GM23338 (cell line): Measurements from ENCODE around the gene C1QTNF7. TPM values are rescaled to one million over a fixed set of nuclear protein-coding genes. Genes with fewer than 3 reads are reported as not detected.

Source experiments
- ATAC-seq: fragments of 200-7000 bp; cut with Tn5 transposase; 3 replicates; pipeline ENCODE4 v1.9.1; 2020
- DNase-seq: peaks from one replicate; pipeline ENCODE4 v3.0.0-alpha.2; 2015; ENCODE audit warnings: low spot score
- H2AFZ ChIP-seq: fragments of 200-600 bp; sonication (generic); 2 replicates; pipeline ENCODE4 v1.8.0; 2016; ENCODE audit warnings: antibody characterized with exemption, mild to moderate bottlenecking, moderate library complexity
- H3F3A ChIP-seq: fragments of 200-600 bp; sonication (generic); replicated peaks from 2 replicates; pipeline ENCODE4 v1.8.0; 2017; ENCODE audit warnings: antibody characterized with exemption, mixed run types, low read depth
- H3K27ac ChIP-seq: fragments of 200-600 bp; sonication (generic); 2 replicates; pipeline ENCODE4 v1.6.1; 2016; ENCODE audit warnings: low read depth
- H3K27me3 ChIP-seq: fragments of 200-600 bp; sonication (generic); 2 replicates; pipeline ENCODE4 v1.8.0; 2016; ENCODE audit warnings: mild to moderate bottlenecking, mixed run types, moderate library complexity; ENCODE audit not compliant: insufficient read depth
- H3K36me3 ChIP-seq: fragments of 200-600 bp; sonication (generic); 2 replicates; pipeline ENCODE4 v1.8.0; 2016; ENCODE audit warnings: mild to moderate bottlenecking; ENCODE audit not compliant: insufficient read depth
- H3K4me1 ChIP-seq: fragments of 200-600 bp; sonication (generic); 2 replicates; pipeline ENCODE4 v1.8.0; 2016; ENCODE audit warnings: mild to moderate bottlenecking, moderate library complexity; ENCODE audit not compliant: insufficient read depth
- H3K4me2 ChIP-seq: fragments of 200-600 bp; sonication (generic); 2 replicates; pipeline ENCODE4 v1.7.1; 2017; ENCODE audit warnings: mixed run types
- H3K4me3 ChIP-seq: fragments of 200-600 bp; sonication (generic); 2 replicates; pipeline ENCODE4 v1.6.1; 2016; ENCODE audit warnings: mixed run types
- H3K79me2 ChIP-seq: fragments of 200-600 bp; sonication (generic); replicated peaks from 2 replicates; pipeline ENCODE4 v1.8.0; 2017; ENCODE audit warnings: mild to moderate bottlenecking; ENCODE audit not compliant: insufficient read depth
- H3K9me2 ChIP-seq: fragments of 200-600 bp; sonication (generic); 2 replicates; pipeline ENCODE4 v1.8.0; 2017; ENCODE audit not compliant: insufficient read depth
- H4K20me1 ChIP-seq: fragments of 200-600 bp; sonication (generic); replicated peaks from 2 replicates; pipeline ENCODE4 v1.8.0; 2017; ENCODE audit warnings: mild to moderate bottlenecking; ENCODE audit not compliant: insufficient read depth
- H3K27ac Mint-ChIP-seq: 2 replicates; pipeline ENCODE4 v1.8.0; 2020; ENCODE audit warnings: inconsistent platforms, mild to moderate bottlenecking, moderate library complexity, mixed read lengths
- H3K27me3 Mint-ChIP-seq: 3 replicates; pipeline ENCODE4 v1.8.0; 2022; ENCODE audit warnings: low read depth, mild to moderate bottlenecking, moderate library complexity, mixed read lengths, inconsistent platforms; ENCODE audit not compliant: insufficient read depth, poor library complexity
- H3K36me3 Mint-ChIP-seq: 3 replicates; pipeline ENCODE4 v1.8.0; 2021; ENCODE audit warnings: low read depth, mild to moderate bottlenecking, inconsistent platforms, moderate library complexity, mixed read lengths
- H3K4me1 Mint-ChIP-seq: 3 replicates; pipeline ENCODE4 v1.8.0; 2020; ENCODE audit warnings: mild to moderate bottlenecking, inconsistent platforms, mixed read lengths
- H3K4me3 Mint-ChIP-seq: 3 replicates; pipeline ENCODE4 v1.8.0; 2021; ENCODE audit warnings: moderate library complexity, mild to moderate bottlenecking, inconsistent platforms, mixed read lengths
- H3K9me3 Mint-ChIP-seq: 3 replicates; pipeline ENCODE4 v1.8.0; 2020; ENCODE audit warnings: moderate library complexity, mild to moderate bottlenecking, inconsistent platforms, mixed read lengths
- CREB1 ChIP-seq: fragments of 250-450 bp; sonication (Bioruptor Pico); IDR thresholded peaks from 2 replicates; pipeline ENCODE4 v1.5.0; 2020; ENCODE audit warnings: low read depth, mild to moderate bottlenecking, moderate library complexity
- CTCF ChIP-seq, 2 experiments: fragments of 200-600 bp in 1 of 2; sonication (generic) in 1 of 2; conservative IDR thresholded peaks; 2 replicates each; pipeline versions ENCODE4 v1.5.1 to v1.6.1; 2016 to 2017; ENCODE audit warnings: antibody characterized with exemption in 2 of 2, low read depth in 2 of 2, mild to moderate bottlenecking in 2 of 2, moderate library complexity in 1 of 2
- ETS1 ChIP-seq: IDR thresholded peaks from 2 replicates; pipeline ENCODE4 v1.6.1; 2016; ENCODE audit warnings: antibody characterized with exemption
- EZH2 ChIP-seq: fragments of 200-600 bp; sonication (generic); IDR thresholded peaks from one replicate; pipeline ENCODE4 v1.8.0; 2017; ENCODE audit warnings: antibody characterized with exemption, mild to moderate bottlenecking, low read depth; ENCODE audit not compliant: unreplicated experiment
- EZH2phosphoT487 ChIP-seq: fragments of 200-600 bp; sonication (generic); IDR thresholded peaks from one replicate; pipeline ENCODE4 v1.8.1; 2018; ENCODE audit warnings: antibody characterized with exemption; ENCODE audit not compliant: unreplicated experiment
- NANOG ChIP-seq: IDR thresholded peaks from 2 replicates; pipeline ENCODE4 v1.6.1; 2016; ENCODE audit warnings: antibody characterized with exemption, borderline replicate concordance
- POLR2AphosphoS5 ChIP-seq: IDR thresholded peaks from 2 replicates; pipeline ENCODE4 v1.6.1; 2016; ENCODE audit warnings: antibody characterized with exemption, low read depth
- STAT1 ChIP-seq: IDR thresholded peaks from one replicate; pipeline ENCODE4 v1.6.1; 2016; ENCODE audit warnings: antibody characterized with exemption; ENCODE audit not compliant: unreplicated experiment
- ZNF114 ChIP-seq: fragments of 250-450 bp; sonication (Bioruptor Pico); IDR thresholded peaks from 2 replicates; pipeline ENCODE4 v1.5.0; 2020; ENCODE audit warnings: mild to moderate bottlenecking, moderate library complexity
- polyA plus RNA-seq: library from polyadenylated mRNA; unstranded; fragments of >200 nt; fragmentation: Nextera tagmentation; extraction: Ambion mirVana; gene quantifications from 2 replicates; pipeline ENCODE4 v1.2.1, GENCODE V29; 2016
- total RNA-seq: library from RNA; depleted of rRNA; stranded (reverse); fragments of >200 nt; shearing (Covaris generic); gene quantifications from 2 replicates; pipeline ENCODE4 v1.2.3, GENCODE V29; 2014
- TF ChIP-seq, protein P1 (sequence below): IDR thresholded peaks from one replicate; pipeline ENCODE4 v1.6.1; 2018; ENCODE audit warnings: antibody characterized with exemption; ENCODE audit not compliant: unreplicated experiment

Gene C1QTNF7
- total and polyA plus RNA-seq, 2 experiments from 2014 or later: not detected

- Histone ChIP-seq H3K9me2 (peaks cover 5% of the 10 kb centered on the region), H3K4me1 (no peaks in the 10 kb centered on the region), H3F3A (no peaks in the 10 kb centered on the region), H2AFZ (no peak overlapping the region), H4K20me1 (no peaks in the 10 kb centered on the region), H3K36me3 (no peaks in the 10 kb centered on the region), H3K27me3 (no peaks in the 10 kb centered on the region), H3K4me2 (no peak overlapping the region), H3K27ac (no peak overlapping the region), H3K79me2 (no peaks in the 10 kb centered on the region), H3K4me3 (no peak overlapping the region)
- Mint-ChIP-seq H3K4me3 (no peak overlapping the region), H3K36me3 (no peaks in the 10 kb centered on the region), H3K27ac (no peak overlapping the region), H3K27me3 (peaks cover 3% of the 10 kb centered on the region), H3K9me3 (no peaks in the 10 kb centered on the region; the same call in 2 of the 3 replicates), H3K4me1 (peaks cover 10% of the 10 kb centered on the region)
- no peak for ATAC-seq
- no peak for TF ChIP-seq POLR2AphosphoS5
- TF ChIP-seq EZH2phosphoT487: no peak
- DNase-seq: no peak
Measured at GRCh38 chr4:15423285-15423711, 4.5 kb upstream of the C1QTNF7 start.

GRCh38 chr4:15425520-15425919, 2.3 kb upstream of the C1QTNF7 start:
- Histone ChIP-seq H3K4me3 (no peak overlapping the region), H3K4me1 (no peaks in the 10 kb centered on the region), H4K20me1 (no peaks in the 10 kb centered on the region), H3K4me2 (no peak overlapping the region), H3K27ac (no peak overlapping the region), H3K79me2 (no peaks in the 10 kb centered on the region), H3K27me3 (no peaks in the 10 kb centered on the region), H3K36me3 (no peaks in the 10 kb centered on the region), H3F3A (no peaks in the 10 kb centered on the region), H2AFZ (no peak overlapping the region), H3K9me2 (no peaks in the 10 kb centered on the region)
- TF ChIP-seq CTCF (conservative IDR thresholded peaks at IDR 0.05; ENCODE audit: low read depth in 2 of 2) (no peak), NANOG (no peak), ETS1 (no peak), ZNF114 (CRISPR knock-in tag) (no peak), STAT1 (no peak), CREB1 (CRISPR knock-in tag) (no peak), EZH2 (no peak)
- TF ChIP-seq, protein P1, sequence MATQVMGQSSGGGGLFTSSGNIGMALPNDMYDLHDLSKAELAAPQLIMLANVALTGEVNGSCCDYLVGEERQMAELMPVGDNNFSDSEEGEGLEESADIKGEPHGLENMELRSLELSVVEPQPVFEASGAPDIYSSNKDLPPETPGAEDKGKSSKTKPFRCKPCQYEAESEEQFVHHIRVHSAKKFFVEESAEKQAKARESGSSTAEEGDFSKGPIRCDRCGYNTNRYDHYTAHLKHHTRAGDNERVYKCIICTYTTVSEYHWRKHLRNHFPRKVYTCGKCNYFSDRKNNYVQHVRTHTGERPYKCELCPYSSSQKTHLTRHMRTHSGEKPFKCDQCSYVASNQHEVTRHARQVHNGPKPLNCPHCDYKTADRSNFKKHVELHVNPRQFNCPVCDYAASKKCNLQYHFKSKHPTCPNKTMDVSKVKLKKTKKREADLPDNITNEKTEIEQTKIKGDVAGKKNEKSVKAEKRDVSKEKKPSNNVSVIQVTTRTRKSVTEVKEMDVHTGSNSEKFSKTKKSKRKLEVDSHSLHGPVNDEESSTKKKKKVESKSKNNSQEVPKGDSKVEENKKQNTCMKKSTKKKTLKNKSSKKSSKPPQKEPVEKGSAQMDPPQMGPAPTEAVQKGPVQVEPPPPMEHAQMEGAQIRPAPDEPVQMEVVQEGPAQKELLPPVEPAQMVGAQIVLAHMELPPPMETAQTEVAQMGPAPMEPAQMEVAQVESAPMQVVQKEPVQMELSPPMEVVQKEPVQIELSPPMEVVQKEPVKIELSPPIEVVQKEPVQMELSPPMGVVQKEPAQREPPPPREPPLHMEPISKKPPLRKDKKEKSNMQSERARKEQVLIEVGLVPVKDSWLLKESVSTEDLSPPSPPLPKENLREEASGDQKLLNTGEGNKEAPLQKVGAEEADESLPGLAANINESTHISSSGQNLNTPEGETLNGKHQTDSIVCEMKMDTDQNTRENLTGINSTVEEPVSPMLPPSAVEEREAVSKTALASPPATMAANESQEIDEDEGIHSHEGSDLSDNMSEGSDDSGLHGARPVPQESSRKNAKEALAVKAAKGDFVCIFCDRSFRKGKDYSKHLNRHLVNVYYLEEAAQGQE: no peak
- Mint-ChIP-seq H3K36me3 (no peaks in the 10 kb centered on the region), H3K4me1 (peaks cover 5% of the 10 kb centered on the region), H3K27ac (no peak overlapping the region), H3K4me3 (no peak overlapping the region), H3K9me3 (no peaks in the 10 kb centered on the region; the same call in 2 of the 3 replicates), H3K27me3 (peaks cover 3% of the 10 kb centered on the region)
- ATAC-seq (no peak), DNase-seq (no peak)
